GM19468 (cell line): ENCODE data around the gene CEND1.
"Not testable (repeated sequence)": the region's sequence is repeated elsewhere in the genome, so short reads cannot be mapped to it uniquely, and the experiment has no call there.

Experiments
- ATAC-seq: cut with Tn5 transposase; IDR thresholded peaks from one replicate; pipeline ENCODE4 v1.9.1; 2021; ENCODE audit warnings: mild to moderate bottlenecking, moderate library complexity, moderate number of reproducible peaks; ENCODE audit not compliant: unreplicated experiment; ENCODE audit errors: extremely low read depth

CEND1 gene

DNA sequence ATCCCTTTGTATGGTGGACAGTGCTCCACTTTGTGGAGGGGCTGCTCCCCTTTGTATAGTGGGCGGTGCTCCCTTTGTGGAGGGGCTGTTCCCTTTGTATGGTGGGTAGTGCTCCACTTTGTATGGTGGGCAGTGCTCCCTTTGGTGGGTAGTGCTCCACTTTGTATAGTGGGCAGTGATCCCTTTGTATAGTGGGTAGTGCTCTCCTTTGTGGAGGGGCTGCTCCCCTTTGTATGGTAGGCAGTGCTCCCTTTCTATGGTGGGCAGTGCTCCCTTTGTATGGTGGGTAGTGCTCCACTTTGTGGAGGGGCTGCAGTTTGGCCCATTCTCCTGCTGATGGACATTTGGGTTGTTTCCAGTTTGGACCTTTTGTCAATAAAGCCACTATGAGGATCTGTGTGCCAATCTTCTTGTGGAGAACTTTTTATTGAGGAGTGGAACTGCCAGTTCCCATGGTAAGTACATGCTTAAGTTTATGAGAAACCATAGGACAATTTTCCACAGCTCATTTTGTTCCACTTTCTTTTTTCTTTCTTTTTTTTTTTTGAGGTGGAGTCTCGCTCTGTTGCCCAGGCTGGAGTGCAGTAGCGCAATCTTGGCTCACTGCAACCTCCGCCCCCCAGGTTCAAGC, 47.2 kb downstream of the CEND1 start:
- no peak for ATAC-seq

GRCh38 chr11:742156-742546, 47.7 kb downstream of the CEND1 start:
- no peak for ATAC-seq

- ATAC-seq, result not testable (repeated sequence)
Observed at GRCh38 chr11:737899-738298, 52.0 kb downstream of the CEND1 start.

- no peak for ATAC-seq
Observed at GRCh38 chr11:737366-737765, 52.5 kb downstream of the CEND1 start.
